ENCODE measurements around the gene MARK1.

Gene MARK1

DNA sequence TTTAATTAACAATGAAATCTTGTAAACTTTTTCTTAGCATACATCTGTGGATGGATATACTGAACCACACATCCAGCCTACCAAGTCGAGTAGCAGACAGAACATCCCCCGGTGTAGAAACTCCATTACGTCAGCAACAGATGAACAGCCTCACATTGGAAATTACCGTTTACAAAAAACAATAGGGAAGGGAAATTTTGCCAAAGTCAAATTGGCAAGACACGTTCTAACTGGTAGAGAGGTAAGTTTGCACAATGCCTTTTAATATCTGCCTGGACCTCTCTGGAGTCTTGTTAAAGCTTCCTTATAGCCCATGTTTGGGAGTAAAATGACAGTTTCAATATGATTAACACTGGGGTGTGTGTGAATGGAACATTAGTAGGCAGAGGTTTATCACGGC lies 51.4 kb downstream of the MARK1 start:
- no peaks in the 10 kb centered on the region for H3K9me2 ChIP-seq (replicated peaks; ENCODE audit: insufficient read depth, low read length)
- H3K27me3 ChIP-seq (replicated peaks; ENCODE audit: insufficient read depth, low read length), result no peaks in the 10 kb centered on the region
- H3K79me2 ChIP-seq (ENCODE audit: low read length), result no peaks in the 10 kb centered on the region
- H2AFZ ChIP-seq (ENCODE audit: low read length), result no peak overlapping the region
- no peak for DNase-seq
- H3F3A ChIP-seq (ENCODE audit: insufficient read depth, low read length), result no peaks in the 10 kb centered on the region
- H3K4me3 ChIP-seq (ENCODE audit: low read length), result no peak overlapping the region
- no peaks in the 10 kb centered on the region for H3K4me1 ChIP-seq (ENCODE audit: low read length)
- H3K9ac ChIP-seq (ENCODE audit: low read length), result no peak overlapping the region
- H3K9me3 ChIP-seq (replicated peaks; ENCODE audit: insufficient read depth, low read length), result no peaks in the 10 kb centered on the region
- no peak overlapping the region for H3K4me2 ChIP-seq (ENCODE audit: low read depth, low read length)
- H4K20me1 ChIP-seq (ENCODE audit: insufficient read depth, low read length), result no peaks in the 10 kb centered on the region
- no peak overlapping the region for H3K27ac ChIP-seq (ENCODE audit: low read length)
- TF ChIP-seq EZH2 (optimal IDR thresholded peaks at IDR 0.05; ENCODE audit: low read depth, low read length) (no peak), EZH2phosphoT487 (IDR thresholded peaks at IDR 0.05; ENCODE audit: low read length) (no peak)
- TF ChIP-seq, protein P1, sequence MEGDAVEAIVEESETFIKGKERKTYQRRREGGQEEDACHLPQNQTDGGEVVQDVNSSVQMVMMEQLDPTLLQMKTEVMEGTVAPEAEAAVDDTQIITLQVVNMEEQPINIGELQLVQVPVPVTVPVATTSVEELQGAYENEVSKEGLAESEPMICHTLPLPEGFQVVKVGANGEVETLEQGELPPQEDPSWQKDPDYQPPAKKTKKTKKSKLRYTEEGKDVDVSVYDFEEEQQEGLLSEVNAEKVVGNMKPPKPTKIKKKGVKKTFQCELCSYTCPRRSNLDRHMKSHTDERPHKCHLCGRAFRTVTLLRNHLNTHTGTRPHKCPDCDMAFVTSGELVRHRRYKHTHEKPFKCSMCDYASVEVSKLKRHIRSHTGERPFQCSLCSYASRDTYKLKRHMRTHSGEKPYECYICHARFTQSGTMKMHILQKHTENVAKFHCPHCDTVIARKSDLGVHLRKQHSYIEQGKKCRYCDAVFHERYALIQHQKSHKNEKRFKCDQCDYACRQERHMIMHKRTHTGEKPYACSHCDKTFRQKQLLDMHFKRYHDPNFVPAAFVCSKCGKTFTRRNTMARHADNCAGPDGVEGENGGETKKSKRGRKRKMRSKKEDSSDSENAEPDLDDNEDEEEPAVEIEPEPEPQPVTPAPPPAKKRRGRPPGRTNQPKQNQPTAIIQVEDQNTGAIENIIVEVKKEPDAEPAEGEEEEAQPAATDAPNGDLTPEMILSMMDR (IDR thresholded peaks at IDR 0.05; ENCODE audit: low read length), result no peak
- no peaks in the 10 kb centered on the region for H3K36me3 ChIP-seq (replicated peaks; ENCODE audit: insufficient read depth, low read length)

- Histone ChIP-seq H3K27ac (ENCODE audit: low read length) (no peak overlapping the region), H3K9me2 (replicated peaks; ENCODE audit: insufficient read depth, low read length) (no peaks in the 10 kb centered on the region), H2AFZ (ENCODE audit: low read length) (no peak overlapping the region), H3K9me3 (replicated peaks; ENCODE audit: insufficient read depth, low read length) (no peaks in the 10 kb centered on the region), H3K4me2 (ENCODE audit: low read depth, low read length) (no peak overlapping the region), H3F3A (ENCODE audit: insufficient read depth, low read length) (no peaks in the 10 kb centered on the region), H3K4me1 (ENCODE audit: low read length) (no peaks in the 10 kb centered on the region), H3K9ac (ENCODE audit: low read length) (no peak overlapping the region), H4K20me1 (ENCODE audit: insufficient read depth, low read length) (no peaks in the 10 kb centered on the region), H3K79me2 (ENCODE audit: low read length) (no peaks in the 10 kb centered on the region), H3K27me3 (replicated peaks; ENCODE audit: insufficient read depth, low read length) (no peaks in the 10 kb centered on the region), H3K36me3 (replicated peaks; ENCODE audit: insufficient read depth, low read length) (no peaks in the 10 kb centered on the region), H3K4me3 (ENCODE audit: low read length) (no peak overlapping the region)
- DNase-seq, result no peak
- TF ChIP-seq EZH2phosphoT487 (IDR thresholded peaks at IDR 0.05; ENCODE audit: low read length) (no peak), EZH2 (optimal IDR thresholded peaks at IDR 0.05; ENCODE audit: low read depth, low read length) (no peak)
- TF ChIP-seq, protein P1 (IDR thresholded peaks at IDR 0.05; ENCODE audit: low read length), result no peak
Observed at GRCh38 chr1:220592714-220593113, 64.8 kb downstream of the MARK1 start.

DNA sequence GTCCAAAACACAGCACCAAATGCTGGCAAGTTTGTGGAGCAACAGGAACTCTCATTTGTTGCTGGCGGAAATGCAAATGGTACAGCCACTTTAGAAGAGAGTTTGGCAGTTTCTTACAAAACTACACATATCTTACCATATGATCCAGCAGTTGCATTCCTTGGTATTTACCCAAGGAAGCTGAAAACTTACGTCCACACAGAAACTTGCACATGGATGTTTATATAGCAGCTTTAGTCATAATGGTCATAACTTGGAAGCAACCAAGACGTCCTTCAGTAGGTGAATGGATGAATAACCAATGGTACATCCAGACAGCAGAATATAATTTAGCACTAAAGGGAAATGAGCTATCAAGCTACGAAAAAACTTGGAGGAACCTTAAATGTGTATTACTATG lies 66.4 kb downstream of the MARK1 start:
- H3K9me3 ChIP-seq (replicated peaks; ENCODE audit: insufficient read depth, low read length), result no peaks in the 10 kb centered on the region
- H3K4me1 ChIP-seq (ENCODE audit: low read length), result no peaks in the 10 kb centered on the region
- no peaks in the 10 kb centered on the region for H3F3A ChIP-seq (ENCODE audit: insufficient read depth, low read length)
- H3K27ac ChIP-seq (ENCODE audit: low read length), result no peak overlapping the region
- H3K9me2 ChIP-seq (replicated peaks; ENCODE audit: insufficient read depth, low read length), result no peaks in the 10 kb centered on the region
- no peak for DNase-seq
- no peak overlapping the region for H3K4me2 ChIP-seq (ENCODE audit: low read depth, low read length)
- H2AFZ ChIP-seq (ENCODE audit: low read length), result no peak overlapping the region
- no peaks in the 10 kb centered on the region for H3K27me3 ChIP-seq (replicated peaks; ENCODE audit: insufficient read depth, low read length)
- no peaks in the 10 kb centered on the region for H3K36me3 ChIP-seq (replicated peaks; ENCODE audit: insufficient read depth, low read length)
- no peak overlapping the region for H3K9ac ChIP-seq (ENCODE audit: low read length)
- H4K20me1 ChIP-seq (ENCODE audit: insufficient read depth, low read length), result no peaks in the 10 kb centered on the region
- H3K4me3 ChIP-seq (ENCODE audit: low read length), result no peak overlapping the region
- no peaks in the 10 kb centered on the region for H3K79me2 ChIP-seq (ENCODE audit: low read length)
- no peak for TF ChIP-seq EZH2 (optimal IDR thresholded peaks at IDR 0.05; ENCODE audit: low read depth, low read length)
- TF ChIP-seq, protein P1 (IDR thresholded peaks at IDR 0.05; ENCODE audit: low read length), result no peak
- no peak for TF ChIP-seq EZH2phosphoT487 (IDR thresholded peaks at IDR 0.05; ENCODE audit: low read length)
